Measurements from ENCODE around the gene LLGL1.

DNA sequence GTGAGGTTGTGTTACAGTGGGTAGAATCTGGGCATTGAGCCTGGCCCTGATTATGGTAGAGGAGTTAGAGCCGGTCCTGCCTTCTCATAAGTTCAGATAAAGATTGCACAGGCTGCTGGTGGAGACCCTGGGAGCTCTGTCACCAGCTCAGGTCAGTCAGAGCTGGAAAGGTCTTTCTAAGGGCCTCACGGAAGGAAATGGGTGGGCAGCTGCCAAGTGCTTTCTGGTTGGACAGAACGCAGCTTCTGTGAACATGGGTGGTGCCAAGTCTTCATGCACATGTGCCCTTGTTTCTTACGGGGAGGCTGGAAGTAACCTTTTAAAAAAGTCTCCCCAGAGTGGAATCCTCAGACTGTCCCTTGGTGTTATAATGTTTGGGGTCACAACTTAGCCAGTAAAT lies 26.9 kb upstream of the LLGL1 start:
- TF ChIP-seq, protein P1, sequence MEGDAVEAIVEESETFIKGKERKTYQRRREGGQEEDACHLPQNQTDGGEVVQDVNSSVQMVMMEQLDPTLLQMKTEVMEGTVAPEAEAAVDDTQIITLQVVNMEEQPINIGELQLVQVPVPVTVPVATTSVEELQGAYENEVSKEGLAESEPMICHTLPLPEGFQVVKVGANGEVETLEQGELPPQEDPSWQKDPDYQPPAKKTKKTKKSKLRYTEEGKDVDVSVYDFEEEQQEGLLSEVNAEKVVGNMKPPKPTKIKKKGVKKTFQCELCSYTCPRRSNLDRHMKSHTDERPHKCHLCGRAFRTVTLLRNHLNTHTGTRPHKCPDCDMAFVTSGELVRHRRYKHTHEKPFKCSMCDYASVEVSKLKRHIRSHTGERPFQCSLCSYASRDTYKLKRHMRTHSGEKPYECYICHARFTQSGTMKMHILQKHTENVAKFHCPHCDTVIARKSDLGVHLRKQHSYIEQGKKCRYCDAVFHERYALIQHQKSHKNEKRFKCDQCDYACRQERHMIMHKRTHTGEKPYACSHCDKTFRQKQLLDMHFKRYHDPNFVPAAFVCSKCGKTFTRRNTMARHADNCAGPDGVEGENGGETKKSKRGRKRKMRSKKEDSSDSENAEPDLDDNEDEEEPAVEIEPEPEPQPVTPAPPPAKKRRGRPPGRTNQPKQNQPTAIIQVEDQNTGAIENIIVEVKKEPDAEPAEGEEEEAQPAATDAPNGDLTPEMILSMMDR (IDR thresholded peaks at IDR 0.05), result no peak
- TF ChIP-seq EZH2 (IDR thresholded peaks at IDR 0.05) (no peak), EZH2phosphoT487 (IDR thresholded peaks at IDR 0.05) (no peak)
